Fibroblast of skin of back (primary cell): ENCODE data around the gene KCNIP1.
A peak's percentile ranks its signal among the peaks of the same experiment; 100 is the strongest.

Source experiments
- DNase-seq: peaks from one replicate; pipeline ENCODE4 v3.0.0-alpha.2; 2013

The KCNIP1 gene

GRCh38 chr5:170483701-170484458 is 19.9 kb upstream of the KCNIP1 start:
- DNase-seq: no peak

- no peak for DNase-seq
These were observed 19.4 kb upstream of the KCNIP1 start for GRCh38 chr5:170484459-170484831.

GRCh38 chr5:170484847-170485615 is 18.8 kb upstream of the KCNIP1 start:
- no peak for DNase-seq

GRCh38 chr5:170485616-170485911 is 18.3 kb upstream of the KCNIP1 start:
- DNase-seq: no peak

- no peak for DNase-seq
These were observed 17.4 kb upstream of the KCNIP1 start for GRCh38 chr5:170486371-170486770.

- DNase-seq: no peak
These were observed 15.2 kb upstream of the KCNIP1 start for GRCh38 chr5:170488570-170488969.

- DNase-seq: no peak
These were observed 14.6 kb upstream of the KCNIP1 start for GRCh38 chr5:170489199-170489598.

- no peak for DNase-seq
These were observed 13.4 kb upstream of the KCNIP1 start for GRCh38 chr5:170490381-170490780.

- peak; percentile 96 for DNase-seq
These were observed 12.3 kb upstream of the KCNIP1 start for GRCh38 chr5:170491479-170491878.

GRCh38 chr5:170493028-170493820 is 10.6 kb upstream of the KCNIP1 start:
- DNase-seq: no peak

- DNase-seq: no peak
These were observed 9.8 kb upstream of the KCNIP1 start for GRCh38 chr5:170494041-170494440.

GRCh38 chr5:170495825-170496661 is 7.8 kb upstream of the KCNIP1 start:
- no peak for DNase-seq

GRCh38 chr5:170496662-170497028 is 7.2 kb upstream of the KCNIP1 start:
- DNase-seq: no peak

GRCh38 chr5:170497311-170498038 is 6.3 kb upstream of the KCNIP1 start:
- no peak for DNase-seq

- no peak for DNase-seq
These were observed 4.9 kb upstream of the KCNIP1 start for GRCh38 chr5:170498811-170499351.

GRCh38 chr5:170499621-170500020 is 4.2 kb upstream of the KCNIP1 start:
- DNase-seq: no peak

GRCh38 chr5:170501361-170501760 is 2.5 kb upstream of the KCNIP1 start:
- no peak for DNase-seq

GRCh38 chr5:170501931-170502330 is 1.9 kb upstream of the KCNIP1 start:
- no peak for DNase-seq

GRCh38 chr5:170504616-170505266 is 921 bp downstream of the KCNIP1 start:
- no peak for DNase-seq

GRCh38 chr5:170508036-170508435 is 4.2 kb downstream of the KCNIP1 start:
- no peak for DNase-seq
